ENCODE results near the gene CD2AP.

GRCh38 chr6:47669684-47670513, 192.3 kb downstream of the CD2AP start:
- no peak for TF ChIP-seq EP300 (IDR thresholded peaks at IDR 0.05)
- no peak for TF ChIP-seq CTCF (IDR thresholded peaks at IDR 0.05)

All from sigmoid colon (tissue), 4 donors.